ENCODE results near the gene SLC1A1.

GRCh38 chr9:4443439-4443838 is 46.8 kb upstream of the SLC1A1 start:
- no peak for TF ChIP-seq EZH2phosphoT487 (IDR thresholded peaks at IDR 0.05; ENCODE audit: borderline replicate concordance, low read length)
- TF ChIP-seq, protein P1, sequence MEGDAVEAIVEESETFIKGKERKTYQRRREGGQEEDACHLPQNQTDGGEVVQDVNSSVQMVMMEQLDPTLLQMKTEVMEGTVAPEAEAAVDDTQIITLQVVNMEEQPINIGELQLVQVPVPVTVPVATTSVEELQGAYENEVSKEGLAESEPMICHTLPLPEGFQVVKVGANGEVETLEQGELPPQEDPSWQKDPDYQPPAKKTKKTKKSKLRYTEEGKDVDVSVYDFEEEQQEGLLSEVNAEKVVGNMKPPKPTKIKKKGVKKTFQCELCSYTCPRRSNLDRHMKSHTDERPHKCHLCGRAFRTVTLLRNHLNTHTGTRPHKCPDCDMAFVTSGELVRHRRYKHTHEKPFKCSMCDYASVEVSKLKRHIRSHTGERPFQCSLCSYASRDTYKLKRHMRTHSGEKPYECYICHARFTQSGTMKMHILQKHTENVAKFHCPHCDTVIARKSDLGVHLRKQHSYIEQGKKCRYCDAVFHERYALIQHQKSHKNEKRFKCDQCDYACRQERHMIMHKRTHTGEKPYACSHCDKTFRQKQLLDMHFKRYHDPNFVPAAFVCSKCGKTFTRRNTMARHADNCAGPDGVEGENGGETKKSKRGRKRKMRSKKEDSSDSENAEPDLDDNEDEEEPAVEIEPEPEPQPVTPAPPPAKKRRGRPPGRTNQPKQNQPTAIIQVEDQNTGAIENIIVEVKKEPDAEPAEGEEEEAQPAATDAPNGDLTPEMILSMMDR (conservative IDR thresholded peaks at IDR 0.05; ENCODE audit: low read depth, low read length) = no peak
